ENCODE measurements around the gene AGTPBP1.
"Not testable (repeated sequence)": the region's sequence is repeated elsewhere in the genome, so short reads cannot be mapped to it uniquely, and the experiment has no call there.

The AGTPBP1 gene

GRCh38 chr9:85639675-85640186 lies 102.0 kb downstream of the AGTPBP1 start:
- DNase-seq (ENCODE audit: low read depth in 2 of 2), result no peak

- DNase-seq (ENCODE audit: low read depth in 2 of 2), result no peak
Observed at GRCh38 chr9:85631809-85632208, 109.9 kb downstream of the AGTPBP1 start.

- DNase-seq (ENCODE audit: low read depth in 2 of 2), result no peak
Observed at GRCh38 chr9:85630676-85631075, 111.1 kb downstream of the AGTPBP1 start.

GRCh38 chr9:85617141-85617670 lies 124.5 kb downstream of the AGTPBP1 start:
- no peak for DNase-seq (ENCODE audit: low read depth in 2 of 2)

DNA sequence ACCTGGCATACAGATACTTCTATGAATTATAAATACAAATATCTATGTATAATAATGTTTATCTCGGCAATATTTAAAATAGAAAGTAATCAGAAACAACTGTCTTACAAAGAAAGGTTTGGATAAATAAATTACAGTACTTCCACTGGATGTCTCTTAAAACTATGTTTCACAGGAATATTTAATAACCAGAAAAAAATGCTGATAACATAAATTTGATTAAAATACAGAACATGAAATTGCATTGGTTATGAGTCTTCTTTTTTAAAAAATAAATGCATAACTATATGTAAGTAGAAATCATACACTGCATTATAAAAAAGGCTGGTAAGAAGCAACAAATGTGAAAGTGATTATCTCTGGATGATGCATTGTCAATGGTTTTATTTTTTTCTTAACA lies 126.0 kb downstream of the AGTPBP1 start:
- DNase-seq (ENCODE audit: low read depth in 2 of 2), result no peak

DNA sequence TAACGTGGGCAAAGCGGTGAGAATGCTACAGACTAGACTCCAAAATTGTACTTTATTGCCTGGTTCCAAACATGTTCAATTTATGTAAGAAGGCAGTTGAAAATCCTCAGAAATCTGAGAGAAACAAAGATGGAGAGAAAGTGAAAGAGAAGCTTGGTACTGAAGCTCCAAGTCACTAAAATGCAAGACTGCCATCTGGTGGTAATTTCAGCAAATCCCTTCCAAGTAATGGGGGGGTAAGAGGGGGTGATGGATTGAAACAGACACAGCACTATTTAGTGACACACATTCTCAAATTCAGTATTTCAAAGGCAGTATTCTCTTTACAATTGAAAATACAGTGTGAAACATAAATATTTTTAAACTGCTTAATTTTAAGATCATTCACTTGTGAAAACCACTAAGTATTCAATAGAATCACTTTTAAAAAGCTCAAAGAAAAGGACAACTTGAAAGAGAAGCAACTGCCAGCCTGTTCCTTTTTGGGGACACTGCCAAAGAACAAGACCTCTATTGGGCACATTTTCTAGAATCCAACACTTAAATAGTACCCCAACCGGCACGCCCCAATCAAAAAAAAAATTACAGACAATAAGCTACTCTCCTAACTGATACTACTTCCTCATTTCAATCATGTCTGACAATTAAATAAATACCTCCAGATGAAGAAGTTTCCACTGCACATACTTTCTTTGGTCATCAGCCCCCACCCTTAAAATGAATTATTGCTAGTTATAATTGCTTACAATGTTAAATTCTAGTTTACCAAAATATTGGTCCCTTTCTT lies 131.5 kb downstream of the AGTPBP1 start:
- DNase-seq (ENCODE audit: low read depth in 2 of 2), result peak; percentile 54 to 57

DNA sequence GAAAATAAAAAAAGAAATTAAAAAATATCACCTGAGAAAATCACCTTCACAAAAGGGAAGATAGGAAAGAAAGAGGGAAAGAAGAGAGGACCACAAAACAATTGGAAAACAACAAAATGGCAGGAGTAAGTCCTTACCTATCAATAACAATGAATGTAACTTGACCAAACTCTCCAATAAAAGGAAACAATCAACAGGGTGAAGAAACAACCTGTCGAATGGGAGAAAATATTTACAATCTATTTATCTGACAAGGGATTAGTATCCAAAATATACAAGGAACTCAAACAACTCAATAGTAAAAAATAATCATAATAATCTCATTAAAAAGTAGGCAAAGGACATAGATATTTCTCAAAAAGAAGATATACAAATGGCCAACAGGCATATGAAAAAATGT lies 135.8 kb downstream of the AGTPBP1 start:
- DNase-seq (ENCODE audit: low read depth in 2 of 2), result no peak

- DNase-seq (ENCODE audit: low read depth in 2 of 2), result no peak
Observed at GRCh38 chr9:85603936-85604335, 137.8 kb downstream of the AGTPBP1 start.

DNA sequence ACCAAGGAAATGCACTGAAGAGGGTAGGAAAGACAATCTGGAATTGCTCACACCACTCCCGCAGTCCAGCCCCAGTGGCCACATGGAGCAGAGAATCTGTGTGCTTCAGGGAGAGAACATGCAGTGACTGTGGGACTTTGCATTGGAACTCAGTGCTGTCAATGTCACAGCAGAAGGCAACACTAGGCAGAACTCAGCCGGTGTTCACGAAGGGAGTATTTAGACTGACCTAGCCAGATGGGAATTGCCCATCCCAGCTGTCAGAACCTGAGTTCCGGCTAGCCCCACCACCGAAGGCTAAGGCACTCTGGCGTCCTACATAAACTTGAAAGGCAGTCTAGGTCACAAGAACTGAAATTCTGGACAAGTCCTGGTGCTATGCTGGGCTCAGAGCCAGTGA lies 139.0 kb downstream of the AGTPBP1 start:
- no peak for DNase-seq (ENCODE audit: low read depth in 2 of 2)

DNA sequence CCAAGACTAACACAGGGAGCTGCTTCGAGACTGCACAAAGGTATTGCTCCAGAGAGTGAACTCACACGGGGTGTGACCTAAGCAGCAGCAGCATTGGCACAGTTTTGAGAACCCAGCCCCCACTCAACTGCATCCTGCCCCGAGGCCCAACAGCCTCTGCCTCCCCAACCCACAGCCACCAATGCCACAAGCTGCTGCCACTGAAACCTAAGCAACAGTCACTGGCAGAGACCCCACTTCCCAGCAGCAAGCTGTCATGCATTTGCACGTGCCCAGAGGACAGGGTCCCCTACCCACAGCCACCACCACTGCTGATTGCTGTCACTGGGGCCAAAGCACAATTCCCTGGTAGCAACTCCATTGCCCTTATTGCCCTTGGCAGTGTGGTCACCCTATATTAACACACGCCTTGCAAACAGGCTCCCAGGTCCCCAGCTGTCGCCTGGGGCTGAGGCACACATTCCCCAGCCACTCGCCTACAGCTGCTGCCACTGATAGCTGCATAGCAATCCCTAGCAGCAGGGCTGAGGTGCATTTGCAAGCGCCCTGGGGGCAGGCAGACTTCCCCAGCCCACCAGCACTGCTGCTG lies 141.0 kb downstream of the AGTPBP1 start:
- DNase-seq (ENCODE audit: low read depth in 2 of 2), result no peak

- DNase-seq (ENCODE audit: low read depth in 2 of 2), result peak; percentile 6 to 11
Observed at GRCh38 chr9:85599540-85600105, 142.1 kb downstream of the AGTPBP1 start.

DNA sequence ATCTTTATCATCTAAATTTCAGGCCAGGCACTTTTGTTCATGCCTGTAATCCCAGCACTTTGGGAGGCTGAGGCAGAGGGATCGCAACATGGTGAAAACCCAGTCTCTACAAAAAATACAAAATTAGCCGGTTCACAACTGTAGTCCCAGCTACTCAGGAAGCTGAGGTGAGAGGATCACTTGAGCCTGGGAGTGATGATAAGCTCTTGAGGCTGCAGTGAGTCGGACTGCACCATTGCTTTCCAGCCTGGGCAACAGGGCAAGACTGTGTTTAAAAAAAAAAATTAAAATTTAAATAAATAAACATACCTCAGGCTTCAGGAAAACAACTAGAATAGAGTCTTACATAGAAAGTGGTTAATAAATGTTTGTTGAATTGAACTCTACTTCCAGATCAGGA lies 147.4 kb downstream of the AGTPBP1 start:
- DNase-seq (ENCODE audit: low read depth in 2 of 2), result no peak

DNA sequence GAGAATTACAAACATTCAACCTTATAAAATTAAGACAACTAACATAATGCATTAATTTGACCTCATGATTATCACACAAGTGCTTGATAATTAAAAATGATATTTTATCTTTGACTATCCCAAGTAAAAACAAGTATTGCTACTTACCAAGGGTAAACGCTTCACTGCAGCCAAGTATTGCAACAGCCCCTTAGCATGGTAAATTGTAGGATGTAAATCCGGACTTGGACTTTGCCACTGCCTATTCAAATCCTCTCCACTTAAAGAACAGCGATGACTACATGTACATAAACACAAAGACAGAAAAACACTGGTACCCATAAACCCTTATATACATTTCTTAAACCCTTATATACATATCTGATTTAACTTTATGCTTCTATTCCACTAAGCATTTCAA lies 155.1 kb downstream of the AGTPBP1 start:
- no peak for DNase-seq (ENCODE audit: low read depth in 2 of 2)

GRCh38 chr9:85577353-85577952 lies 164.3 kb downstream of the AGTPBP1 start:
- DNase-seq (ENCODE audit: low read depth in 2 of 2), result no peak

DNA sequence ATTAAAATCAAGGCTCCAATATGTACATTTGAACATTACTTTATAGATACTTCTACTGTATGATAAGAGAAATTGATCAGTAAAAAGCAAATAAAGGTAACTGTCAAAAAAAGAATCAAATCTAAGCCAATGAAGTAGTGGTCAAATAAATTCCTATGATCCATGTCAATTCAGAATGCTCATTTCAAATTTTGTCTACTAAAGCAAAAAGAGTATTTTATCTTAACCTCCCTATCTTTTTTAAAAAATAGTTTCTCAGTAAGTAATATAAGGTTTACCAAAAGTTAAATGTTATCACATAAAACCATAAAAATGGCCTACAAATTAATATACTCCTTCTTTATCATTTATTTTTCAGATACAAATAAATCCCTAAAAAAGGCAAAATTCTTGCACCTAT lies 165.9 kb downstream of the AGTPBP1 start:
- DNase-seq (ENCODE audit: low read depth in 2 of 2), result no peak

DNA sequence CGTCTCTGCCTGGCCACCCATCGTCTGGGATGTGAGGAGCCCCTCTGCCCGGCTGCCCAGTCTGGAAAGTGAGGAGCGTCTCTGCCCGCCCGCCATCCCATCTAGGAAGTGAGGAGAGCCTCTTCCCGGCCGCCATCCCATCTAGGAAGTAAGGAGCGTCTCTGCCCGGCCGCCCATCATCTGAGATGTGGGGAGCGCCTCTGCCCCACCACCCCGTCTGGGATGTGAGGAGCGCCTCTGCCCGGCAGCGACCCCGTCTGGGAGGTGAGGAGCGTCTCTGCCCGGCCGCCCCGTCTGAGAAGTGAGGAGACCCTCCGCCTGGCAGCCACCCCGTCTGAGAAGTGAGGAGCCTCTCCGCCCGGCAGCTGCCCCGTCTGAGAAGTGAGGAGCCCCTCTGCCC lies 168.2 kb downstream of the AGTPBP1 start:
- DNase-seq (ENCODE audit: low read depth in 2 of 2), result not testable (repeated sequence)

DNA sequence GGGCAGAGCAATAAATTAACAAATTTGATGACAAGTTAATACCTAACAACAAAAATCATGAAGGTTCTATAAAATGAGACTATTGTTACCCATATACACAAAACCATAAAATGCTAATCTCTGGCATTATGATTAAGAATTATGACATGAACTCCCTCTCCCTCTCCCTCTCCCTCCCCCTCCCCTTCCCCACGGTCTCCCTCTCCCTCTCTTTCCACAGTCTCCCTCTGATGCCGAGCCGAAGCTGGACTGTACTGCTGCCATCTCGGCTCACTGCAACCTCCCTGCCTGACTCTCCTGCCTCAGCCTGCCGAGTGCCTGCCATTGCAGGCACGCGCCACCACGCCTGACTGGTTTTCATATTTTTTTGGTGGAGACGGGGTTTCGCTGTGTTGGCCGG lies 168.8 kb downstream of the AGTPBP1 start:
- DNase-seq (ENCODE audit: low read depth in 2 of 2), result not testable (repeated sequence)

DNA sequence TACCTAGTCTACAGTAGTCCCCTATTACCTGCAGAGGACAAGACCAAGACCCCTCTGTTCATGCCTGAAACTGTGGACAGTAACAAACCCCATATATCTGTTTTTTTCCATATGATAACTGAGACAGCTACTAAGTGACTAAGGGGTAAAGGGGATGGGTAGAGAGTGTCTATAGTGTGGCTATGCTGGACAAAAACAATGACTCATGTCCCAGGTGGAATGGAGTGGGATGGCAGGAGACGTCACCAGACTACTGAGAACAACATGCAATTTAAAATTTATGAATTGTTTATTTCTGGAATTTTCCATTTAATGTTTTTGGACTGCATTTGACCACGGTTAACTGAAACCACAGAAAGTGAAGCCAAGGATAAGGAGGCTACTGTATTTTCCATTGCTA lies 171.8 kb downstream of the AGTPBP1 start:
- peak; percentile 0 to 1 for DNase-seq (ENCODE audit: low read depth in 2 of 2)

DNA sequence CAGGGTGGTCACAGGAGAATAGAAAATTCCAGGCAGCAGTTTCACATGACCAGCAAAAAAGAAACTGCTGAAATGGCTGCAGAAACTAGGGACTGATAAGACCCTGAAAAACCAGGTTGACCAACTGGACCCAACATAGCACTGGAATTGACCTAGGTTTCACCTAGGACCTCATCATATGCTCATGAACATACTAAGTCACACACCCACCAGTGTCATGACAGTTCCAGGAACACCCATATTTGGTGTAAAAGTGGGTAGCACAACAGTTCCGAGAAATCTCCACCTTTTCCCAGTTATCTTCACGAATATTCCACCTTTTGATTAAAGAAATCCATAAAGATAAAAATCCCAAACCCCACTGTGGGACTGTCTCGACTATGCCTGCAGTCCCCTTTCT lies 182.2 kb downstream of the AGTPBP1 start:
- no peak for DNase-seq (ENCODE audit: low read depth in 2 of 2)

- DNase-seq (ENCODE audit: low read depth in 2 of 2), result no peak
Observed at GRCh38 chr9:85554349-85554748, 187.4 kb downstream of the AGTPBP1 start.

DNA sequence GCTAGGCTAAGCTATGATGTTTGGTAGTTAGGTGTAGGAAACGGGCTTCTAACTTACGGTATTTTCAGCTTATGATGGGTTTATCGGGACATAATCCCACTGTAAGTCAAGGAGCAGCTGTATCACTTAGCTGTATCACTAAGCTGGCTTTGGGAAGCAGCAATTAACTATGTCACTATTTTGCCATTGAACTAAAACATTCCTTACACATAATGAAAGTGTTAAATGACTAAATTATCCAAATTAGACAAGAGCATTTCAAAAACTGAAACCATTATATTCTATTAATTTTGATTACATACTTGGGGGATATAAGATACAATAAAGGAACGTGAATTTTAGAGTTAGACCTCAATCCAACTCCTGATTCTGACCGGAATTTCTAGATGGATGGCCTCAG lies 188.3 kb downstream of the AGTPBP1 start:
- no peak for DNase-seq (ENCODE audit: low read depth in 2 of 2)

GRCh38 chr9:85547599-85547998 lies 194.2 kb downstream of the AGTPBP1 start:
- no peak for DNase-seq (ENCODE audit: low read depth in 2 of 2)
